GM12878 (cell line): ENCODE results near the gene TMEM163. TPM values are rescaled to one million over a fixed set of nuclear protein-coding genes. Genes with fewer than 3 reads are reported as not detected.

Source experiments
- ATAC-seq: fragments of 200-7000 bp; cut with Tn5 transposase; 3 replicates; pipeline ENCODE4 v1.9.1; 2020; ENCODE audit warnings: mild to moderate bottlenecking, moderate library complexity
- BruUV-seq: library from RNA; stranded (reverse); fragments of 400-500 nt; replicated peaks from 2 replicates; lab custom pipeline; 2021; lab: Mats Ljungman, UMichigan
- CTCF ChIA-PET: fragments of 300-600 bp; sonication (Branson Sonifier 250); formaldehyde crosslinking; extraction: SDS; loops from one replicate; lab custom pipeline; 2021; ENCODE audit warnings: inconsistent platforms; lab: Yijun Ruan, JAX
- POLR2A ChIA-PET: fragments of 350-600 bp; formaldehyde crosslinking; extraction: SDS; loops from one replicate; lab custom pipeline; 2021; ENCODE audit warnings: inconsistent platforms; lab: Charles Lee
- RAD21 ChIA-PET: fragments of 300-600 bp; sonication (Branson Sonifier 250); formaldehyde crosslinking; loops from one replicate; lab custom pipeline; 2023; ENCODE audit warnings: antibody characterized with exemption; ENCODE audit not compliant: unreplicated experiment; lab: Charles Lee
- SMC1A ChIA-PET: fragments of 300-600 bp; sonication (Branson Sonifier 250); formaldehyde crosslinking; loops from one replicate; lab custom pipeline; 2023; ENCODE audit not compliant: unreplicated experiment, uncharacterized antibody; lab: Charles Lee
- DNase-seq: peaks from one replicate; pipeline ENCODE4 v3.0.0-alpha.2; 2011; ENCODE audit warnings: low read depth, low spot score
- FAIRE-seq: peaks from 3 replicates; lab custom pipeline; 2011; peaks lifted over from hg19 to GRCh38; lab: Jason Lieb, UNC
- H2AFZ ChIP-seq: 2 replicates; pipeline ENCODE4 v1.6.0; 2011; ENCODE audit warnings: low read depth, low read length, control low read depth; ENCODE audit not compliant: control insufficient read depth
- H3K27ac ChIP-seq: 2 replicates; pipeline ENCODE4 v1.5.1; 2011; ENCODE audit warnings: control low read depth; ENCODE audit not compliant: control insufficient read depth, insufficient read depth
- H3K27me3 ChIP-seq, 2 experiments: replicated peaks in 1 of 2; 2 replicates each; pipeline versions ENCODE4 v1.6.0 to v1.6.1; 2011; ENCODE audit warnings: low read length in 1 of 2; ENCODE audit not compliant: control insufficient read depth in 2 of 2, insufficient read depth in 2 of 2
- H3K36me3 ChIP-seq, 2 experiments: 2 replicates each; pipeline ENCODE4 v1.5.1; 2011; ENCODE audit warnings: low read length in 1 of 2; ENCODE audit not compliant: control insufficient read depth in 2 of 2, insufficient read depth in 2 of 2
- H3K4me1 ChIP-seq: 2 replicates; pipeline ENCODE4 v1.6.1; 2011; ENCODE audit warnings: mild to moderate bottlenecking, low read length, moderate library complexity, mixed read lengths; ENCODE audit not compliant: control insufficient read depth, insufficient read depth
- H3K4me2 ChIP-seq: 2 replicates; pipeline ENCODE4 v1.6.0; 2011; ENCODE audit warnings: control low read depth; ENCODE audit not compliant: control insufficient read depth, insufficient read depth
- H3K4me3 ChIP-seq: fragments of 200-600 bp; sonication (generic); 2 replicates; pipeline ENCODE4 v1.5.1; 2016
- H3K79me2 ChIP-seq: 2 replicates; pipeline ENCODE4 v1.6.0; 2011; ENCODE audit warnings: low read length; ENCODE audit not compliant: control insufficient read depth, insufficient read depth
- H3K9ac ChIP-seq: 2 replicates; pipeline ENCODE4 v1.8.0; 2011; ENCODE audit warnings: low read length, control low read depth, mixed read lengths; ENCODE audit not compliant: control insufficient read depth, insufficient read depth
- H3K9me3 ChIP-seq: replicated peaks from 3 replicates; pipeline ENCODE4 v1.5.1; 2011; ENCODE audit warnings: mild to moderate bottlenecking, low read length; ENCODE audit not compliant: control insufficient read depth, insufficient read depth
- H4K20me1 ChIP-seq: 2 replicates; pipeline ENCODE4 v1.6.0; 2011; ENCODE audit not compliant: control insufficient read depth, insufficient read depth
- BACH1 ChIP-seq: fragments of 450-650 bp; IDR thresholded peaks from 2 replicates; pipeline ENCODE4 v1.6.1; 2017; ENCODE audit warnings: mild to moderate bottlenecking, borderline replicate concordance
- HCFC1 ChIP-seq: fragments of 150-350 bp; IDR thresholded peaks from 2 replicates; pipeline ENCODE4 v1.6.1; 2014; ENCODE audit warnings: low read length
- HDGF ChIP-seq: fragments of 450-650 bp; IDR thresholded peaks from 2 replicates; pipeline ENCODE4 v1.6.1; 2016; ENCODE audit warnings: antibody characterized with exemption
- PAX8 ChIP-seq: fragments of 450-650 bp; IDR thresholded peaks from 2 replicates; pipeline ENCODE4 v1.6.1; 2017; ENCODE audit warnings: mild to moderate bottlenecking, moderate library complexity
- POLR2A ChIP-seq: IDR thresholded peaks from 2 replicates; pipeline ENCODE4 v1.6.1; 2011; ENCODE audit warnings: low read depth, mild to moderate bottlenecking, low read length
- ZNF24 ChIP-seq: fragments of 450-650 bp; IDR thresholded peaks from 2 replicates; pipeline ENCODE4 v1.6.1; 2017; ENCODE audit warnings: antibody characterized with exemption, mild to moderate bottlenecking
- ZZZ3 ChIP-seq: IDR thresholded peaks from 2 replicates; pipeline ENCODE4 v1.6.1; 2011; ENCODE audit warnings: low read depth; ENCODE audit not compliant: control insufficient read depth, insufficient read length
- in situ Hi-C: fragments of 300-500 bp; cut with MboI; formaldehyde crosslinking; loops from 9 replicates; pipeline ENCODE4 v1.14.3; 2018; ENCODE audit warnings: mixed read lengths
- intact Hi-C: fragments of 100-400 bp; cut with micrococcal nuclease; formaldehyde crosslinking; loops from one replicate; pipeline ENCODE4 v1.14.2; 2022; ENCODE audit not compliant: unreplicated experiment
- polyA plus RNA-seq, 11 experiments: library from polyadenylated mRNA; depleted of rRNA in 4 of 11; unstranded in 6 of 11; stranded (reverse) in 5 of 11; fragments of >200 nt; fragmentation: Nextera tagmentation in 4 of 11; fragmentation: Illumina TruSeq in 1 of 11; extraction: Ambion mirVana in 4 of 11; extraction: Trizol in 1 of 11; gene quantifications; 1 replicate in 1 of 11; 2 replicates in 10 of 11; pipeline versions ENCODE4 v1.2.1 to v1.2.3, GENCODE V29; 2011 to 2016; ENCODE audit warnings: inconsistent platforms in 2 of 11, missing spikeins in 2 of 11, low read depth in 1 of 11
- total RNA-seq, 4 experiments: library from RNA; depleted of rRNA in 3 of 4; stranded (reverse); fragments of >200 nt in 3 of 4; fragmentation: Illumina TruSeq in 1 of 4; extraction: Trizol in 1 of 4; gene quantifications; 2 replicates each; pipeline versions ENCODE4 v1.2.1 to v1.2.3, GENCODE V29; 2013 to 2021
- TF ChIP-seq, protein P1 (sequence below): fragments of 450-650 bp; IDR thresholded peaks from 2 replicates; pipeline ENCODE4 v1.6.1; 2018; ENCODE audit warnings: borderline replicate concordance, mild to moderate bottlenecking; ENCODE audit not compliant: partially characterized antibody
- TF ChIP-seq, protein P2 (sequence below): fragments of 450-650 bp; IDR thresholded peaks from 2 replicates; pipeline ENCODE4 v1.6.1; 2014; ENCODE audit warnings: mild to moderate bottlenecking
- TF ChIP-seq, protein P3 (sequence below): IDR thresholded peaks from 2 replicates; pipeline ENCODE4 v1.6.1; 2011; ENCODE audit warnings: low read depth, mild to moderate bottlenecking, low read length, moderate library complexity, borderline replicate concordance; ENCODE audit errors: extremely low read depth

TMEM163 gene
- total and polyA plus RNA-seq, 10 of the 15 experiments (the other 5 are each of a cell fraction or from before 2014, with no cell fraction given), result 0.05 to 0.11 (median 0.07) TPM; not detected in 4

DNA sequence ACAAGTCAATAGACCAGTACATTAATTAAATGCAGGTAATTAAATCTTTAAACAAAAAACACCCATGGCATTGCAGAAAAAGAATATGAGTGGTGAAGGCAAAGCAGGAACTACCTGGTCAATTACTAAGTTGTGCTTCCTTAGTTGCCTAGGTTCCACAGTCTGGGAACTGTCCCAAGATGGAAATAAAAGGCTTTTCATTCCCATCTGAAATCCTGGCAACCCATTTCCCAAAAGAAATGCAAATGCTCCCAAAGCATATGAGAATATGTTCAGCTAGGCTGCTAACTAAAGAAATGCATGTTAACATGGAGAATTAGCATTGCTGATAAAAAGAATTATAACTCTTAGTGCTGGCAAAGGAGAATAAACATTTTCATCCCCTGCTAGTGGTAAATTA is 177.8 kb downstream of the TMEM163 start:
- no peak overlapping the region for H2AFZ ChIP-seq
- H4K20me1 ChIP-seq, result no peaks in the 10 kb centered on the region
- POLR2A ChIA-PET, result no interaction called here
- no peak for DNase-seq
- no peak overlapping the region for H3K4me2 ChIP-seq
- no peak for ATAC-seq
- RAD21 ChIA-PET, result no interaction called here
- H3K4me3 ChIP-seq, result no peak overlapping the region
- BruUV-seq, result no TSS peak
- CTCF ChIA-PET, result no interaction called here
- SMC1A ChIA-PET, result no interaction called here
- TF ChIP-seq ZZZ3 (no peak), ZNF24 (no peak), PAX8 (no peak), BACH1 (no peak), POLR2A (no peak), HCFC1 (no peak), HDGF (no peak)
- TF ChIP-seq, protein P1, sequence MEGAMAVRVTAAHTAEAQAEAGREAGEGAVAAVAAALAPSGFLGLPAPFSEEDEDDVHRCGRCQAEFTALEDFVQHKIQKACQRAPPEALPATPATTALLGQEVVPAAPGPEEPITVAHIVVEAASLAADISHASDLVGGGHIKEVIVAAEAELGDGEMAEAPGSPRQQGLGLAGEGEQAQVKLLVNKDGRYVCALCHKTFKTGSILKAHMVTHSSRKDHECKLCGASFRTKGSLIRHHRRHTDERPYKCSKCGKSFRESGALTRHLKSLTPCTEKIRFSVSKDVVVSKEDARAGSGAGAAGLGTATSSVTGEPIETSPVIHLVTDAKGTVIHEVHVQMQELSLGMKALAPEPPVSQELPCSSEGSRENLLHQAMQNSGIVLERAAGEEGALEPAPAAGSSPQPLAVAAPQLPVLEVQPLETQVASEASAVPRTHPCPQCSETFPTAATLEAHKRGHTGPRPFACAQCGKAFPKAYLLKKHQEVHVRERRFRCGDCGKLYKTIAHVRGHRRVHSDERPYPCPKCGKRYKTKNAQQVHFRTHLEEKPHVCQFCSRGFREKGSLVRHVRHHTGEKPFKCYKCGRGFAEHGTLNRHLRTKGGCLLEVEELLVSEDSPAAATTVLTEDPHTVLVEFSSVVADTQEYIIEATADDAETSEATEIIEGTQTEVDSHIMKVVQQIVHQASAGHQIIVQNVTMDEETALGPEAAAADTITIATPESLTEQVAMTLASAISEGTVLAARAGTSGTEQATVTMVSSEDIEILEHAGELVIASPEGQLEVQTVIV, result no peak
- TF ChIP-seq, protein P2, sequence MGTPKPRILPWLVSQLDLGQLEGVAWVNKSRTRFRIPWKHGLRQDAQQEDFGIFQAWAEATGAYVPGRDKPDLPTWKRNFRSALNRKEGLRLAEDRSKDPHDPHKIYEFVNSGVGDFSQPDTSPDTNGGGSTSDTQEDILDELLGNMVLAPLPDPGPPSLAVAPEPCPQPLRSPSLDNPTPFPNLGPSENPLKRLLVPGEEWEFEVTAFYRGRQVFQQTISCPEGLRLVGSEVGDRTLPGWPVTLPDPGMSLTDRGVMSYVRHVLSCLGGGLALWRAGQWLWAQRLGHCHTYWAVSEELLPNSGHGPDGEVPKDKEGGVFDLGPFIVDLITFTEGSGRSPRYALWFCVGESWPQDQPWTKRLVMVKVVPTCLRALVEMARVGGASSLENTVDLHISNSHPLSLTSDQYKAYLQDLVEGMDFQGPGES, result no peak
- TF ChIP-seq, protein P3, sequence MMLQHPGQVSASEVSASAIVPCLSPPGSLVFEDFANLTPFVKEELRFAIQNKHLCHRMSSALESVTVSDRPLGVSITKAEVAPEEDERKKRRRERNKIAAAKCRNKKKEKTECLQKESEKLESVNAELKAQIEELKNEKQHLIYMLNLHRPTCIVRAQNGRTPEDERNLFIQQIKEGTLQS, result no peak
- H3K27me3 ChIP-seq, result no peaks in the 10 kb centered on the region
- no peaks in the 10 kb centered on the region for H3K4me1 ChIP-seq
- H3K27ac ChIP-seq, result no peak overlapping the region
- no peaks in the 10 kb centered on the region for H3K9me3 ChIP-seq
- in situ Hi-C loops (no loop called here), intact Hi-C loops (no loop called here)
- no peak overlapping the region for H3K9ac ChIP-seq
- H3K36me3 ChIP-seq, result no peaks in the 10 kb centered on the region
- no peak for FAIRE-seq
- H3K79me2 ChIP-seq, result no peaks in the 10 kb centered on the region
